ENCODE results near the gene CAP1.

DNA sequence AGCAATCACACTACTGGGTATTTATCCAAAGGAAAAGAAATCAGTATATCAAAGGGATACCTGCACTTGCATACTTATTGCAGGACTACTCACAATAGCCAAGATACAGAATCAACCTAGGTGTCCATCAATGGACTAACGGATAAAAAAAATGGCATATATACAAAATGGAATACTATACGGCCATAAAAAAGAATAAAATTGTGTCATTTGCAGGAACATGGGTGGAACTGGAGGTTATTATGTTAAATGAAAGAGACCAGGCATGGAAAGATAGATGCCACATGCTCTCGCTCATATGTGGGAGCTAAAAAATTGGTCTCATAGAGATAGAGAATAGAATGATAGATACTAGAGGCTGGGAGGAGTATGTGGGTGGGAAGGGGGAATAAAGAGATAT is 29.3 kb upstream of the CAP1 start:
- TF ChIP-seq RAD21 (IDR thresholded peaks at IDR 0.05; ENCODE audit: low read length) (no peak), CHD2 (IDR thresholded peaks at IDR 0.05; ENCODE audit: low read length, partially characterized antibody) (no peak)

Data from SK-N-SH (cell line).